OCI-LY3 (cell line): Measurements from ENCODE around the gene GPR25.
A peak's percentile ranks its signal among the peaks of the same experiment; 100 is the strongest.

ENCODE experiments used
- H2AFZ ChIP-seq: fragments of 200-600, 300-600 bp; shearing (Covaris generic); 2 replicates; pipeline ENCODE4 v1.6.0; 2014; ENCODE audit warnings: antibody characterized with exemption, low read depth, low read length
- H3K27ac ChIP-seq: fragments of 200-600, 300-600 bp; sonication (generic); 2 replicates; pipeline ENCODE4 v1.5.1; 2014; ENCODE audit warnings: mild to moderate bottlenecking, low read length, moderate library complexity, mixed read lengths
- H3K27me3 ChIP-seq: fragments of 200-600, 300-600 bp; sonication (generic); 2 replicates; pipeline ENCODE4 v1.6.1; 2014; ENCODE audit warnings: low read depth, low read length, mixed read lengths
- H3K36me3 ChIP-seq: fragments of 200-600, 300-600 bp; sonication (generic); replicated peaks from 2 replicates; pipeline ENCODE3; 2014; ENCODE audit warnings: low read depth, low read length, mixed read lengths
- H3K4me1 ChIP-seq: fragments of 300-600, 200-600 bp; sonication (generic); 2 replicates; pipeline ENCODE4 v1.6.1; 2014; ENCODE audit warnings: low read length, mixed read lengths
- H3K4me2 ChIP-seq: fragments of 200-600, 300-600 bp; sonication (generic); 2 replicates; pipeline ENCODE4 v1.6.1; 2014; ENCODE audit warnings: low read length, mixed read lengths
- H3K4me3 ChIP-seq: fragments of 300-600, 200-600 bp; sonication (generic); 2 replicates; pipeline ENCODE4 v1.5.1; 2014; ENCODE audit warnings: antibody characterized with exemption, mild to moderate bottlenecking, low read length, moderate library complexity
- H3K79me2 ChIP-seq: fragments of 300-600, 200-600 bp; shearing (Covaris generic); 2 replicates; pipeline ENCODE4 v1.6.1; 2014; ENCODE audit warnings: mild to moderate bottlenecking, low read length, mixed read lengths
- H3K9ac ChIP-seq: fragments of 300-600, 200-600 bp; shearing (Covaris generic); 2 replicates; pipeline ENCODE4 v1.6.0; 2014; ENCODE audit warnings: mild to moderate bottlenecking, low read length, moderate library complexity
- H3K9me3 ChIP-seq: fragments of 200-600, 300-600 bp; shearing (Covaris generic); 2 replicates; pipeline ENCODE4 v1.6.1; 2014; ENCODE audit warnings: low read length, mixed read lengths; ENCODE audit not compliant: insufficient read depth
- H4K20me1 ChIP-seq: fragments of 200-600, 300-600 bp; sonication (generic); 2 replicates; pipeline ENCODE4 v1.6.1; 2016; ENCODE audit warnings: low read length, mixed read lengths; ENCODE audit not compliant: insufficient read depth
- EZH2phosphoT487 ChIP-seq: fragments of 200-600 bp; shearing (Covaris generic); IDR thresholded peaks from 2 replicates; pipeline ENCODE4 v1.6.1; 2018; ENCODE audit warnings: antibody characterized with exemption, mixed run types, low read depth
- TF ChIP-seq, protein P1 (sequence below): fragments of 200-600, 300-600 bp; sonication (generic); IDR thresholded peaks from 2 replicates; pipeline ENCODE4 v1.5.1; 2014; ENCODE audit warnings: antibody characterized with exemption, low read length, low read depth

The GPR25 gene

DNA sequence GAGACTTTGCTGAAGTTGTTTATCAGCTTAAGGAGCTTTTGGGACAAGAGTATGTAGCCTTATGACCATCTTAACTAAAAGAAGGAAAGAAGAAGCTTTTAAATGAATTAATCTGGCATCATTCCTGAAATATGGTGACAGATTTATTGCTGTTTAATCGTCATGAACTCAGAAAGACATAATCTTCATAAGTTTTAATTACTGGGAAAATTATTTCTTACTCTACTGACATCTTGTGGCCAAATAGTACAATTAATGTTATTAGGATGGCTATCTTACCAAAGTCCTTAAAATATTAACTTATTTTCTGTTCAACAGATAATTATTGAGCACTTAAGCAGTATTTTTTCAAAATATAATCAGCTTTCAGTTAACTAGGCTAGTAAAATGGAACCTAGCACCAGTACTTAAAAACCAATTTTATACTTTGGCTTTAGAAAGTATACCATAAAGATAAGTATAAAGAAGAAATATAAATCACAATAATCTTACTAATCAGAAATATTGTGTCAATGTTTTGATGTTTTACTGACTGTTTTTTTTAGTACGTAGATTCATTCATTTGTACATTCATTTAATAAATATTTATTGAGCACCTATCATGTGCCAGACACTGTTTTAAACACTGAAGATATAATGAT, 34.7 kb upstream of the GPR25 start:
- Histone ChIP-seq H3K9ac (no peak overlapping the region), H3K4me2 (no peak overlapping the region), H3K79me2 (no peaks in the 10 kb centered on the region), H4K20me1 (no peaks in the 10 kb centered on the region), H3K27me3 (no peaks in the 10 kb centered on the region), H3K4me3 (no peak overlapping the region), H3K9me3 (no peaks in the 10 kb centered on the region), H3K27ac (no peak overlapping the region), H3K36me3 (no peaks in the 10 kb centered on the region), H2AFZ (no peak overlapping the region), H3K4me1 (no peaks in the 10 kb centered on the region)
- TF ChIP-seq, protein P1, sequence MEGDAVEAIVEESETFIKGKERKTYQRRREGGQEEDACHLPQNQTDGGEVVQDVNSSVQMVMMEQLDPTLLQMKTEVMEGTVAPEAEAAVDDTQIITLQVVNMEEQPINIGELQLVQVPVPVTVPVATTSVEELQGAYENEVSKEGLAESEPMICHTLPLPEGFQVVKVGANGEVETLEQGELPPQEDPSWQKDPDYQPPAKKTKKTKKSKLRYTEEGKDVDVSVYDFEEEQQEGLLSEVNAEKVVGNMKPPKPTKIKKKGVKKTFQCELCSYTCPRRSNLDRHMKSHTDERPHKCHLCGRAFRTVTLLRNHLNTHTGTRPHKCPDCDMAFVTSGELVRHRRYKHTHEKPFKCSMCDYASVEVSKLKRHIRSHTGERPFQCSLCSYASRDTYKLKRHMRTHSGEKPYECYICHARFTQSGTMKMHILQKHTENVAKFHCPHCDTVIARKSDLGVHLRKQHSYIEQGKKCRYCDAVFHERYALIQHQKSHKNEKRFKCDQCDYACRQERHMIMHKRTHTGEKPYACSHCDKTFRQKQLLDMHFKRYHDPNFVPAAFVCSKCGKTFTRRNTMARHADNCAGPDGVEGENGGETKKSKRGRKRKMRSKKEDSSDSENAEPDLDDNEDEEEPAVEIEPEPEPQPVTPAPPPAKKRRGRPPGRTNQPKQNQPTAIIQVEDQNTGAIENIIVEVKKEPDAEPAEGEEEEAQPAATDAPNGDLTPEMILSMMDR: peak; percentile 76
- TF ChIP-seq EZH2phosphoT487: no peak

DNA sequence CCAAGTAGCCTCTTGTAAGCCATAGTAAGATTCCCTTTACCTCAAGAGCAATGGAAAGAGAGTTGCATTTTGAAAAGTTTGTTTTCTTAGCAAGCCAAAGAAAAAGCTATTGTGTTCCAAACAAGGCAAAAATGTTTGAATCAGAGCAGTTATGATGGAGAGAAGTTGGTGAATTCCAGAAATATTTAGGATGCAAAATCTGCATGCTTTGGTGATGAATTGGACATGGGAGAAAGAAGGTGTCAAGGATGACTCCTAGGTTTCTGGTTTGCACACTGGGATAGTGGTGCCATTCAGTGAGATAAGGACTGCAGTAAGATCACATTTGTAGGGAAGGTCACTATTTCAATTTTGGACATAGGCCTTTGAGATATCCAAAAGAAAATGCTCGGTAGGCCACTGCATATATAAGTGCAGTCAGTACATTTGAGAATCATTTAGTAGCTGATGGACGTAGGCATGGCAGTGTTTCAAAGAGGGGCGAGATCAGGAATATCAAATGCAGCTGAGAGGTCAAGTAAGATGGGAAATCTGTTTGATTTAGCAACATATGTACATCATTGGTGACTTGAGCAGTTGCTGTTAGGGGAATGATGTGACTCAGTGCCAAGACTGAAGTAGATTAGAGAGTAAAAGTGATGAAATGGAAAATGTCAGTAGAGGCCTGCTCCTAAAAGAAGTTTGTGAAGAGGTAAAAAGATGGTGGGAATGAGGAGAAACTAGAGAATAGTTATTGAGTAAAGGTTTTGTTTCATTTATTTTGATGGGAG, 33.9 kb upstream of the GPR25 start:
- Histone ChIP-seq H3K4me3 (no peak overlapping the region), H3K79me2 (no peaks in the 10 kb centered on the region), H3K4me2 (no peak overlapping the region), H3K27me3 (no peaks in the 10 kb centered on the region), H3K36me3 (no peaks in the 10 kb centered on the region), H4K20me1 (no peaks in the 10 kb centered on the region), H3K4me1 (peaks cover 2% of the 10 kb centered on the region; the same call in 1 of the 2 replicates), H3K9ac (no peak overlapping the region), H2AFZ (no peak overlapping the region), H3K9me3 (no peaks in the 10 kb centered on the region), H3K27ac (no peak overlapping the region)
- TF ChIP-seq EZH2phosphoT487: no peak
- TF ChIP-seq, protein P1: no peak

DNA sequence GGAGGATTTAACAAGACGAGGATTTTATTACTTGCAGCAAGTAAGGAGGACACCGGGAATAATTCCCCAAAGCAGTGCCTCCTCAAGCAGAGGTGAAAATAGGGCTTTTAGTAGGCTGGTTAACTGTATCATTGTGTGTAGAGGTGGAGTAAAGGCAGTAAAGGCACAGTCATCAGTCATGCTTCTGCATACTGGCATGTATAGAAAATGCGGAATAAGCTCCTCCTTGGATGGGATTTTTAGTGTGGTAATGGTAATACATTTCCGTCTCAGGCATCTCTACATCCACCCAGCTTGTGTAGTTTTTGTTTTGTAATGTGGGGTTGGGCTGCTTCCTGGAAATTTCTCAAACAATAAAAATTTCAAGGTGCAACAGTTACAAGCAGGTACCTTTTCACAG, 27.4 kb upstream of the GPR25 start:
- no peaks in the 10 kb centered on the region for H3K27me3 ChIP-seq
- no peak overlapping the region for H3K4me2 ChIP-seq
- H3K9me3 ChIP-seq: no peaks in the 10 kb centered on the region
- no peak overlapping the region for H2AFZ ChIP-seq
- H3K79me2 ChIP-seq: no peaks in the 10 kb centered on the region
- TF ChIP-seq, protein P1: no peak
- TF ChIP-seq EZH2phosphoT487: no peak
- no peaks in the 10 kb centered on the region for H4K20me1 ChIP-seq
- no peak overlapping the region for H3K4me3 ChIP-seq
- peaks cover 2% of the 10 kb centered on the region; the same call in 1 of the 2 replicates for H3K4me1 ChIP-seq
- H3K27ac ChIP-seq: no peak overlapping the region
- peaks cover 20% of the 10 kb centered on the region for H3K36me3 ChIP-seq
- H3K9ac ChIP-seq: no peak overlapping the region

DNA sequence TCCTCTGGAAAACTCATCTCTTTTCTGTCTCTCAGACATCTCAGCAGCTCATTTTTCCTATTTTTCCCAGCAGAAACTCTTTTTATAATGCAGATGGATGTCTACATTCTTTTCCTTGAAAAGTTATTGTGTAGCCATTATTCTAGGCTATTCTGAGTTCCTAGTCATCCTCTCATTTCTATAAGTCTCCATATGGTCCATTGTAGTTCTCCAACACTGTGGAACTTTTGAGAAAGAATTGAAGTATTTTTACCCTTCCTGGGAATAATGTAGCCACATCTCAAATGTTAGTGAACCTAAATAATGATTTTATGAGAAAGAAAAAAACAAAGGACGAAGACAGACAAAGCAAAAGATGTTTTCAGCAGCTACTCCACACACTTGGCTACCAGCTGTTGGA, 26.4 kb upstream of the GPR25 start:
- TF ChIP-seq, protein P1: no peak
- Histone ChIP-seq H3K27me3 (no peaks in the 10 kb centered on the region), H2AFZ (no peak overlapping the region), H4K20me1 (no peaks in the 10 kb centered on the region), H3K36me3 (peaks cover 20% of the 10 kb centered on the region), H3K9ac (no peak overlapping the region), H3K27ac (no peak overlapping the region), H3K79me2 (no peaks in the 10 kb centered on the region), H3K4me1 (peaks cover 2% of the 10 kb centered on the region; the same call in 1 of the 2 replicates), H3K4me3 (no peak overlapping the region), H3K4me2 (no peak overlapping the region), H3K9me3 (no peaks in the 10 kb centered on the region)
